Right atrium auricular region (tissue), 2 donors: ENCODE results near the gene GSTM5. TPM values are rescaled to one million over a fixed set of nuclear protein-coding genes. Genes with fewer than 3 reads are reported as not detected.
"Not testable (repeated sequence)": the region's sequence is repeated elsewhere in the genome, so short reads cannot be mapped to it uniquely, and the experiment has no call there.

Source experiments
- DNase-seq: peaks from one replicate; pipeline ENCODE4 v3.0.0-alpha.2; 2019; ENCODE audit warnings: low spot score
- H3K27ac ChIP-seq, 2 donors: fragments of 200-600 bp; sonication (generic); 1 replicate in 1 of 2; 2 replicates in 1 of 2; pipeline ENCODE4 v1.5.1; 2016 to 2019
- H3K27me3 ChIP-seq, 2 donors: fragments of 200-600 bp; sonication (generic); one replicate each; pipeline versions ENCODE4 v1.5.1 to v1.6.0; 2017 to 2019
- H3K36me3 ChIP-seq: fragments of 200-600 bp; sonication (generic); one replicate; pipeline ENCODE4 v1.5.1; 2016
- H3K4me1 ChIP-seq, 2 donors: fragments of 200-600 bp; sonication (generic); one replicate each; pipeline versions ENCODE4 v1.5.1 to v1.6.0; 2017 to 2019
- H3K4me3 ChIP-seq, 2 donors: fragments of 200-600 bp; sonication (generic); 1 replicate in 1 of 2; 2 replicates in 1 of 2; pipeline ENCODE4 v1.5.1; 2017 to 2019; ENCODE audit warnings: mild to moderate bottlenecking in 1 of 2, moderate library complexity in 1 of 2
- H3K9me3 ChIP-seq, 2 donors: fragments of 200-600 bp; sonication (generic); one replicate each; pipeline ENCODE4 v1.5.1; 2019
- total RNA-seq, 2 donors: library from RNA; depleted of rRNA; stranded (reverse); fragments of >200 nt; gene quantifications; one replicate each; pipeline ENCODE4 v1.1.0, GENCODE V29; 2016
- TF ChIP-seq, protein P1 (sequence below), 2 donors: fragments of 200-600 bp; sonication (generic); IDR thresholded peaks; one replicate each; pipeline ENCODE4 v1.5.1; 2019; ENCODE audit warnings: antibody characterized with exemption in 2 of 2

Gene GSTM5
- total RNA-seq, 2 donors from 2014 or later = 2.8 to 3.6 TPM

DNA sequence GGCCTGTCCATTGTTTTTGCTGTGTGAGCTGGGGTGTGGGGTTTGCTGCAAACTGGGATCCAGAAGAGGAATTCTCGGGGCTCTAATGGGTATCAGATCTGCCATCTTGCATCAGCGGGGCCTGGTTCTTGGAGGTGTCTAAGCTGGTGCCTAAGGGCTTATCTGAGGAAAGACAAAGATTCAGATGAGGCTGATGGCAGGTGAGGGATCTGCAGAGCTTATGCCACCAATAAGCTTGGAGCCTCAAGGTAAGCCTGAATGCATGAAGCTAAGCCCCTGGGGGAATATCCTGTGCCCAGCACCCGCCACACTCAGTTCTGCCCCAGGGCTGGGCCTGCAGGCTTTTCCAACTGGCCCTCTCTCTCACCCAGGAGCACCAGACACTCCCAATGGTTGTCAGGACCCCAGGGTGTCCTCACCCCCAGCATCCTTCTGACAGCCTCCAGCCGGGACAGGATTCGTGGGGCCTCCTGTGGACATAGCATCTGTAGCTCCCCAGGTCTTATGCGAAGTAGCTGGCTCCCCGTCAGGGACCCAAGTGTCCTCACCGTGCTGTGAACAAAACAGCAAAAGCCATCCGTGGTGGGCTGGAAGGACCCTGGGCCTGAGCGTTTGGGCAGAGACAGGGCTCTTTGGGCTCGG lies 38.3 kb downstream of the GSTM5 start:
- Histone ChIP-seq H3K9me3 (no peaks in the 10 kb centered on the region), H3K27me3 (no peaks in the 10 kb centered on the region), H3K4me1 (no peaks in the 10 kb centered on the region), H3K36me3 (no peaks in the 10 kb centered on the region), H3K4me3 (no peak overlapping the region), H3K27ac (no peak overlapping the region)
- TF ChIP-seq, protein P1, sequence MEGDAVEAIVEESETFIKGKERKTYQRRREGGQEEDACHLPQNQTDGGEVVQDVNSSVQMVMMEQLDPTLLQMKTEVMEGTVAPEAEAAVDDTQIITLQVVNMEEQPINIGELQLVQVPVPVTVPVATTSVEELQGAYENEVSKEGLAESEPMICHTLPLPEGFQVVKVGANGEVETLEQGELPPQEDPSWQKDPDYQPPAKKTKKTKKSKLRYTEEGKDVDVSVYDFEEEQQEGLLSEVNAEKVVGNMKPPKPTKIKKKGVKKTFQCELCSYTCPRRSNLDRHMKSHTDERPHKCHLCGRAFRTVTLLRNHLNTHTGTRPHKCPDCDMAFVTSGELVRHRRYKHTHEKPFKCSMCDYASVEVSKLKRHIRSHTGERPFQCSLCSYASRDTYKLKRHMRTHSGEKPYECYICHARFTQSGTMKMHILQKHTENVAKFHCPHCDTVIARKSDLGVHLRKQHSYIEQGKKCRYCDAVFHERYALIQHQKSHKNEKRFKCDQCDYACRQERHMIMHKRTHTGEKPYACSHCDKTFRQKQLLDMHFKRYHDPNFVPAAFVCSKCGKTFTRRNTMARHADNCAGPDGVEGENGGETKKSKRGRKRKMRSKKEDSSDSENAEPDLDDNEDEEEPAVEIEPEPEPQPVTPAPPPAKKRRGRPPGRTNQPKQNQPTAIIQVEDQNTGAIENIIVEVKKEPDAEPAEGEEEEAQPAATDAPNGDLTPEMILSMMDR (IDR thresholded peaks at IDR 0.05) = no peak
- DNase-seq = no peak

DNA sequence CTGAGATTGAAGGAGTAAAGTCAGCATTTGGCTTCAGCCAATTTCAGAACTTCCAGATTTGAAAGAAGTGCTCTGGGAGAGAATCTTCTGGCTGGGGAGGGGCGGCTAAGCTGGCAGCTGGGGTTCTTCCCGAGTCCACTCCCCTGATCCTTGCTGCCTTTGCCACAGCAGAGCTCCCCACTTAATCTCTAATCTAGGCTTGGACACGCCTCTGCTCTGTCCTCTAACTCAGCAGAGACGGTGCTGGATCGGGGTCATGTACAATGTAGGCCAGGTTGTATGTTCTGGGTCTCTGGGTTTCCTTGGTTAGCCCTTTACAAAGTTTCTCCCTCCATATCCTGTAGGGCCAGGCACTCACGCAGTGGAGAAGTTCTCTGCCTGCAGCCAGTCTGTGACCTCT lies 38.9 kb downstream of the GSTM5 start:
- Histone ChIP-seq H3K4me1 (no peaks in the 10 kb centered on the region), H3K9me3 (no peaks in the 10 kb centered on the region), H3K27me3 (no peaks in the 10 kb centered on the region), H3K4me3 (no peak overlapping the region), H3K36me3 (no peaks in the 10 kb centered on the region), H3K27ac (no peak overlapping the region)
- TF ChIP-seq, protein P1 (IDR thresholded peaks at IDR 0.05) = no peak
- DNase-seq = no peak

DNA sequence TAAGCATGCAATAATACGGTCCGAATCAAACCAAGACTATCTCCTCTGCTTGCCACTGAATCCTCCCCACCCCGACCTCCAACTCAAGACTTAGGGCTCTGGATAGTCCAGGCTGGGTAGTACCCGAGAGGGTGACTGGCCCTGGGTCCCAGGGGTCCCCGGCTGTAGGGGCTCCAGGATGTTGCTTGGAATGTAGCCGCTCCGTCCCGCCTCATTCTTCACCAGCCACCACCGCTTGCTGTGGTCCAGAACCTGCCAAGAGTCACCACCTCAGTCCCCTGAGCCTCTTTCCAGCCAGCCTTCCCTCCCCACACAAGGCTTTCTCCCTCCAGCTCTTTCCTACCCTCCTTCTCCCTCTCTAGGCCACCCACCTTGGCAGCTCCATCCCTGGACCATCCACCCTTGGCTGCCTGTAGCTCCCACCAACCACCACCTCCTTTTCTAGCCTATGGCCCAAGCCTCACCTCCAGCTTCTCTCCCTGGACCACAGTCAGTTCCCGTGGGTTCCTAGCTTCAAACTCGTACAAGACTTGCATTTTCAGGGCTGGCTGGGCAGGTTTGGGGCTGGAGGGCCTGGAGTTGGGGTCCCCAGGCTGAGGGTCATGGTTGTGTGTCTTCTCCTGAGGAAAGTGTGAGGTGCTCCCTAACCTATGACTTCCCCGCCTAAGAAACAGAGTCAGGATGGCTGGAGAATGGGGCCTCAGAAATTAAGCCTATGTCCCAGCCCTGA lies 39.6 kb downstream of the GSTM5 start:
- no peaks in the 10 kb centered on the region for H3K9me3 ChIP-seq
- TF ChIP-seq, protein P1 (IDR thresholded peaks at IDR 0.05) = no peak
- H3K4me1 ChIP-seq = no peaks in the 10 kb centered on the region
- no peak for DNase-seq
- H3K4me3 ChIP-seq = no peak overlapping the region
- H3K27ac ChIP-seq = no peak overlapping the region
- H3K27me3 ChIP-seq = no peaks in the 10 kb centered on the region
- H3K36me3 ChIP-seq = no peaks in the 10 kb centered on the region

DNA sequence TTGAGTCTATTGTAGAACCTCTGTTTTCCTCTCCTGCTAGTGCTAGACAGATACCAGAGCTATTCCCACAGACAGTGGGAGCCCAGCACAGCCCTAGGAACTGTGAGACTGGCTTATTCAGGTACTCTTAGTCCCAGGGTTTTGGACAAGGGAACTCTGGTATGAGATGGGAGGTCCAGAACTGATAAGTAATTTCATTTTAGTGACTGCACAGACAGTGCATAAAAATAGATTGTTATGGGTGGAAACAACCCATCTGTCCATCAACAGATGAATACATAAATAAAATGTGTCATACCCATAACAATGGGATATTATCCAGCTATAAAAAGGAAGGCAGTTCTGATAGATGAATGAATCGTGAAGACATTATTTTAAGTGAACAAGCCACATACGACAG lies 42.7 kb downstream of the GSTM5 start:
- no peak for DNase-seq
- Histone ChIP-seq H3K4me1 (no peaks in the 10 kb centered on the region), H3K36me3 (no peaks in the 10 kb centered on the region), H3K4me3 (no peak overlapping the region), H3K27me3 (no peaks in the 10 kb centered on the region), H3K9me3 (no peaks in the 10 kb centered on the region), H3K27ac (no peak overlapping the region)
- TF ChIP-seq, protein P1 (IDR thresholded peaks at IDR 0.05) = no peak

DNA sequence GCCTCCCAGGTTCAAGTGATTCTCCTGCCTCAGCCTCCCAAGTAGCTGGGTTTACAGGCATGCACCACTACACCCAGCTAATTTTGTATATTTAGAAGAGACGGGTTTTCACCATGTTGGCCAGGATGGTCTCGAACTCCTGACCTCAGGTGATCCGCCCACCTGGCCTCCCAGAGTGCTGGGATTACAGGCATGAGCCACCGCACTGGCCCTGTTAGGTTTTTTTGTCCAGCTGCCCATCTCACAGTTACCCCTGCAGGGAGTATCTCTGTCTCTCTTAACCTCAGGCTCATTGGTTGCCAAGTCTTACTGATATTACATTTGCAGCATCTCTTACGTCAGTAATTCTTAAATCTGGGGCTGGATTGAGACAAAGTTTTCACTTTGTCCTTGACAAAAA lies 44.3 kb downstream of the GSTM5 start:
- H3K9me3 ChIP-seq, H3K27ac ChIP-seq, H3K36me3 ChIP-seq: not testable (repeated sequence)

DNA sequence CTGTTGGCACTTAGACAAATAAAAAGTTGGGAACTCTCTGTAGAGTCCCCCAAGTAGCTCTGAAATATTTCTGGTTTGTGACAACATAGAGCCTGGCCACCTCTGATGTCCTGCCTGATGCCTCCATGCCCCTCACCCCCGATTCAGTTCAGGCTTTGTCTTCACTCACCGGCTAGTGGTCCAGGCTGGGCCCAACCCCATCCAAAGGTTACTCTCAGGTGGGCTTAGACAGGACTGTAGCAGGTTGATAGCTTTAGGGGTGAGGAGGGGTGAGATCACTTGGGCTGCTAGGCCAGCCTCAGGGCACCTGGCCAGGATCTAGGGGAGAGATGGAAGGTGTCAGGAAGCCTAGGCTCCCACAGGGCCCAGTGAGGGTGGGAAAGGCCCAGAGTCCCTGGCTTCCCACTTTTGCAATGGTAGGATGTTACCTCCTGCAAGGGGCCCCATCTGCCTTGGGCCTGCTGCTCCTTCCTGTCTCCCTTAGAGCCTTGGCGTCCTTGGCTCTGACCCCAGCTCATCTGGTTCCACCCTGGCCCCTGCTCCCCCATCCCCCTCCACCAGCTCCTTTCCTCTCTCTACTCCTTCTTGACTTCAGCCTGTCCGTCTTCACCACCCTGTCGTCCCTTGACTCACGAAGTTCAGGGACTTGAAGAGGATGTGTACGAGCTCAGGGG lies 44.9 kb downstream of the GSTM5 start:
- no peaks in the 10 kb centered on the region for H3K4me1 ChIP-seq
- no peaks in the 10 kb centered on the region for H3K27me3 ChIP-seq
- no peak for DNase-seq
- no peaks in the 10 kb centered on the region for H3K36me3 ChIP-seq
- no peaks in the 10 kb centered on the region for H3K9me3 ChIP-seq
- H3K27ac ChIP-seq = no peak overlapping the region
- no peak overlapping the region for H3K4me3 ChIP-seq
- TF ChIP-seq, protein P1 (IDR thresholded peaks at IDR 0.05) = no peak

More for the DNA sequence above, 44.3 kb downstream of the GSTM5 start:
- not testable (repeated sequence) for DNase-seq, H3K4me3 ChIP-seq, H3K27me3 ChIP-seq, H3K4me1 ChIP-seq
